ENCODE data around the gene RANGRF.

RANGRF gene

GRCh38 chr17:8324923-8325322 is 36.5 kb downstream of the RANGRF start:
- TF ChIP-seq CREB1 (IDR thresholded peaks at IDR 0.05; ENCODE audit: low read depth) (no peak), TCF12 (IDR thresholded peaks at IDR 0.05; ENCODE audit: low read depth) (no peak), TAF1 (IDR thresholded peaks at IDR 0.05; ENCODE audit: low read depth) (no peak), CEBPB (IDR thresholded peaks at IDR 0.05) (no peak), RAD21 (IDR thresholded peaks at IDR 0.05; ENCODE audit: low read depth) (no peak), YY1 (IDR thresholded peaks at IDR 0.05; ENCODE audit: low read depth) (no peak), ZBTB7A (IDR thresholded peaks at IDR 0.05; ENCODE audit: low read depth) (no peak), USF1 (IDR thresholded peaks at IDR 0.05) (no peak), FOXM1 (IDR thresholded peaks at IDR 0.05; ENCODE audit: borderline replicate concordance, low read depth) (no peak), EGR1 (IDR thresholded peaks at IDR 0.05) (no peak), MAX (IDR thresholded peaks at IDR 0.05) (no peak), EP300 (IDR thresholded peaks at IDR 0.05; ENCODE audit: borderline replicate concordance) (no peak), TEAD4 (IDR thresholded peaks at IDR 0.05) (no peak), NFIC (IDR thresholded peaks at IDR 0.05) (no peak), REST (IDR thresholded peaks at IDR 0.05; ENCODE audit: low read depth) (no peak)

- TF ChIP-seq EGR1 (IDR thresholded peaks at IDR 0.05) (no peak), CEBPB (IDR thresholded peaks at IDR 0.05) (no peak), RAD21 (IDR thresholded peaks at IDR 0.05; ENCODE audit: low read depth) (no peak), YY1 (IDR thresholded peaks at IDR 0.05; ENCODE audit: low read depth) (no peak), CREB1 (IDR thresholded peaks at IDR 0.05; ENCODE audit: low read depth) (no peak)
Observed at GRCh38 chr17:8326511-8327302, 38.2 kb downstream of the RANGRF start.

- TF ChIP-seq USF1 (IDR thresholded peaks at IDR 0.05) (no peak), RAD21 (IDR thresholded peaks at IDR 0.05; ENCODE audit: low read depth) (no peak), MAX (IDR thresholded peaks at IDR 0.05) (no peak), CREB1 (IDR thresholded peaks at IDR 0.05; ENCODE audit: low read depth) (no peak), ZBTB7A (IDR thresholded peaks at IDR 0.05; ENCODE audit: low read depth) (no peak), FOXM1 (IDR thresholded peaks at IDR 0.05; ENCODE audit: borderline replicate concordance, low read depth) (no peak), YY1 (IDR thresholded peaks at IDR 0.05; ENCODE audit: low read depth) (no peak), CEBPB (IDR thresholded peaks at IDR 0.05) (no peak), TAF1 (IDR thresholded peaks at IDR 0.05; ENCODE audit: low read depth) (no peak), TEAD4 (IDR thresholded peaks at IDR 0.05) (no peak), EP300 (IDR thresholded peaks at IDR 0.05; ENCODE audit: borderline replicate concordance) (no peak), REST (IDR thresholded peaks at IDR 0.05; ENCODE audit: low read depth) (no peak), NFIC (IDR thresholded peaks at IDR 0.05) (no peak), TCF12 (IDR thresholded peaks at IDR 0.05; ENCODE audit: low read depth) (no peak)
Observed at GRCh38 chr17:8327303-8327649, 38.8 kb downstream of the RANGRF start.

- TF ChIP-seq CREB1 (IDR thresholded peaks at IDR 0.05; ENCODE audit: low read depth) (no peak), YY1 (IDR thresholded peaks at IDR 0.05; ENCODE audit: low read depth) (no peak)
Observed at GRCh38 chr17:8332128-8332527, 43.7 kb downstream of the RANGRF start.

GRCh38 chr17:8332688-8333087 is 44.2 kb downstream of the RANGRF start:
- TF ChIP-seq TEAD4 (IDR thresholded peaks at IDR 0.05) (no peak), MAX (IDR thresholded peaks at IDR 0.05) (no peak), TAF1 (IDR thresholded peaks at IDR 0.05; ENCODE audit: low read depth) (no peak), USF1 (IDR thresholded peaks at IDR 0.05) (no peak), TCF12 (IDR thresholded peaks at IDR 0.05; ENCODE audit: low read depth) (no peak), CEBPB (IDR thresholded peaks at IDR 0.05) (no peak), FOXM1 (IDR thresholded peaks at IDR 0.05; ENCODE audit: borderline replicate concordance, low read depth) (no peak)
